ENCODE measurements around the gene PIGH.

The PIGH gene

DNA sequence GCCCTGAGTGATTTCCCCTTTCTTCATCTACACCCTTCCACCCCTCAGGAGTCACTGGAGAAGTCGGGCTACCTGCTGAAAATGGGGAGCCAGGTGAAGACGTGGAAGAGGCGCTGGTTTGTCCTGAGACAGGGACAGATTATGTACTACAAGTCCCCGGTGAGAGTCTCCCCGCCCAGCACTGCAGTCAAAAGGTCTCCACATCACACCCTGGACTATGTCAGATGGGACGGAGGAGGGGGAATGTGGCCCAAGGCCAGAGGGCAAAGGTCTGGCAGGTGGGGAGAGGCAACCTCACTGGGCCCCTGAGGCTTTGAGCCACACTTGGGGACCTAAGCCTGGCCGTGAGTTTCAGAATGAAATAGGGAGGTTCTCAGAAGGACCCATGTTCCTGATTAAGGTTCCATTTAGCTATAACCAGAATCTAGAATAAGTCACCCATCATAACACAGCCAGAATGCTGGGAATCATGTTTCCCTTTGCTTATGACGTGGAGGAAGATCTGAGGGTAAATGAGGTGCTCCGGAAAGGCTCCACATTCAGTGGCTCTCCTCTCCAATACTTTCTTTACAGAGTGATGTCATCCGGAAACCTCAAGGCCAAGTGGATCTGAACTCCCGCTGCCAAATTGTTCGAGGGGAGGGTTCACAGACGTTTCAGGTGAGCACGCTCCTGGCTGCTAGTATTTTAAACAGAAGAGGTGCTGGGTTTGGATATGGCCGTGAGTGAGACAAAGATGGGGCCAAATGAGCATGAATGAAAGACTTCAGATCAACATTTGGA, 26.6 kb downstream of the PIGH start:
- DNase-seq = no peak

DNA sequence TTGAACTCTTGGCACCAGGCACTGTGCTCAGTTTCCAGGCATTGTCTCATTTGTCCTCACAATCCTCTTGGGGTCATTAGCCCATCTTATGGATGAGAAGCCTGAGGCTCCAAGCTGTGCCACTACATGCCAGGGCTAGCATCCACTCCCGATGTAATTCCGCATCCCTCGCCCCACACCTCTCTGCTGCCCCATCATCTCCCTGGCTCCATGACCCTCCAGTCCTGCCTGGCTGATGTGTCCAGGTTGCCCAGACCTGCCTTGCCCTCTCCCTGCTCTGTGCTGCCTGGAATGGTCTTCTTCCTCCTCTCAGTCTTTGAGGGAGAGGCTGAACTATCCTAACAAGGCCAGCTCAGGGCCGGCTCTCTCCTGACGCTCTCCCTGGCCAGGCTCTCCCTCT, 27.5 kb downstream of the PIGH start:
- DNase-seq = no peak

DNA sequence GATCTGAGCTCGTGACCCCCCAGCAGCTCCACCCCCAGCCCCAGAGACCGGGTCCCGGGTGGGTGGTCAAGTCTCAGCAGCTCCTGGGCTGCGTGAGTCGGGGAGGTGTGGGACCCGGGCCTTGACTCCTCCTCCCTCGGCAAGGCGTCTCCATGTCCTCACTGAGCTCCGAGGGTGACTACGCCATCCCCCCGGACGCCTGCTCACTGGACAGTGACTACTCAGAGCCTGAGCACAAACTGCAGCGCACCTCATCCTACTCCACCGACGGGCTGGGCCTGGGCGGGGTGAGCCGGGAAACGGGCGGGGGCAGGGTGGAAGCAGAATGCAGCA, 28.1 kb downstream of the PIGH start:
- no peak for DNase-seq

DNA sequence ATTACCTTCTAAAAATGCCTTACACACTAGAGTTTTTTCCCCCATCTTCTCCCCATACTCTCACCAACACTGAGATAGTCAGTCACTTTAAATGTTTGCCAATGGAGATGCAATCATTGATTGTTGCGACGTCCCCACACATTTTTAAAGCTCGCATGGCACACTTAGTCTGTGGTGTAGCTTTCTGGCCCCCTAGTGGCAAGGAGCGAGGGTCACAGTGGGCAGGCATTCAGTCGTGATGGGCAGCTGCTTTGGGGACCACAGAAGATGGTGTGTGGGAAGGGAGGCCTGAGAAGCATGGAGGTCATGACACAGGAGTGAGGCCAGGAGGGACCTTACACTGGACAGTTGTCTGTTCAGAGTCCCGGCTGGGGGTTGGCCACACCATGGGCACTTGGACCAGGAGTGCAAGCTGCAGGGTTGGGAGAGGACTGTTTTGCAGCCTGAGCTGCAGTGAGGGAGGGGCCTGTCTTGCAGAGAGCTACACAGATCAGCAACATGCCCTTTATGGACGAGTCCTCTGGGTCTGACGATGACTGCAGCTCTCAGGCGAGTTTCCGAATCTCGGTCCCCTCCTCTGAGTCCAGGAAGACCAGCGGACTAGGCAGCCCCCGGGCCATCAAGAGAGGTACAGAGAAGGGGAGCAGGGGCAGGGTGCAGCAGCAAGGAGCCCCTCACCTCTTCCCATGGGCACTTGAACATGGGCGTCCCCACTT, 28.6 kb downstream of the PIGH start:
- DNase-seq = peak; percentile 67 to 77

DNA sequence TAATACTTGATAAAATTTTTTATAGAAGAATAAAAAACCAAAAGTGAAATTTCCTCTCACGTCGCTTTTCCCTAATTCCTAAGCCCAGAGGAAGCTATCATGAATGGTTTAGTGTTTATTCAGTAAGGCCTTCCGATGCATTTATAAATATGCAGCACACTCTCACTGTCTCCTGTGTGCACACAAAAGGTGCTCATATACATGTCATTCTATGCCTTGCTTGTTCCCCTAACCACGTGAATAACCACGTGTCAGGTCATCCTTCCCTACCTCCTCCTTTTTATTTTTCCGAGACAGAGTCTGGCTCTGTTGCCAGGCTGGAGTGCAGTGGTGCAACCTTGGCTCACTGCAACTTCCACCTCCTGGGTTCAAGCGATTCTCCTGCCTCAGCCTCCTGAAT, 29.6 kb downstream of the PIGH start:
- no peak for DNase-seq

DNA sequence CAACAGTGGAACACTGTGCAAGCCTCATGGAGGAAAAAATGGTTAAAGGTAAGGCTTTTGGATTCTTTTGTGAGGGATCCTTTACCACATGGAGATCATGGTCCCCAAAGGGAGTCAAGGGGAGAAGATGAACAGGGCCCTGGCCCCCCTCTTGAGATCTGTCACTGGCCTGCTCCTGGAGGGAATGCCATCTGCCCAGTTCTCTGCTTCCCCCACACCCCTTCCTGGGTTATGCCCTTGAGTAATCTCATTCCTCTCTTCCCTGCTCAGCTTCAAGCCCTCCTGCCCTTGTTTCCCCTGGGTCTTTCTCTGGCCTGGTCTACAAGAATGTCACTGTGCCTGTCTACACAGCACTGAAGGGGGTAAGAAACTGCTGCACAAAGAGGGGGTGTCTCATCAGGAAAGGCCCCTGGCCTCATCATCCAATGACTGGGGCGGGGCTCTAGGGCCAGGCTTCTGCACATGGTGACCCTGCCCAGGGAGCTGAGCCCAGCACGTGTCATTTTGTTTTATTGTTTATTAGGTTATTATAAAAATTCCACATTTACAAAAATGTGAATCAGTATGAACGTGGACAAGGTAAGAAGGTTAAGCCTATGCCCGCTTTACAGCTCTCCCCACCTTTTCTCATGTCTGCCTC, 30.3 kb downstream of the PIGH start:
- DNase-seq = no peak

DNA sequence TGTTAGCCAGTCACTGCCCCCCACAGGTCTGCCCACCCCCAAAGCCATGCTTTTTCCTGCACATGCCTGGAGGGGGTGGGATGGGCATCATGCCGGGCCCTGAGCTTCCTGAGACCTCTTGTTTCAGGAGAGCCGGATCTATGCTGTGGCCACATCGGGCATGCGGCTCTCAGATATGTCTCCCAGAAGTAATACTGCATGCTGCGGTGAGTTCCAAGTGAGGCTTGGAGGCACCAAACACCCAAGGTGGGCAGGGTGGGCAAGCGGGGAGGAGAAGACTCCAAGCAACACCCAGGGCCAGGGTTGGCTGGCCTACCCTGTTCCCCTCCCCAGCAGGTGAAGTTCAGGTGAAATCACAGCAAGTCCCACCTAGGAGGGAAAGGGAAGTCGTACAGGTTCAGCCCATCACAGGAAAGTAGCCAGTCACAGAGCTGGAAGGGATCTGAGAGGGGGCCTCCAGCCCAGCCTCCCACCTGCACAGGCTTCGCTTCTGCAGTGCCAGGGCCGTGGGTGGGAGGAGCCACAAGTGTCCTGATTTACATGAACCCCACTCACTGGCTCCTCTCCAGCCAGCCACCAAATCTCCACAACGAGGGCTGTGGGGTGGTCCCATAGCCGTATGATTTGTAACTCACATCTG, 30.9 kb downstream of the PIGH start:
- DNase-seq = no peak

DNA sequence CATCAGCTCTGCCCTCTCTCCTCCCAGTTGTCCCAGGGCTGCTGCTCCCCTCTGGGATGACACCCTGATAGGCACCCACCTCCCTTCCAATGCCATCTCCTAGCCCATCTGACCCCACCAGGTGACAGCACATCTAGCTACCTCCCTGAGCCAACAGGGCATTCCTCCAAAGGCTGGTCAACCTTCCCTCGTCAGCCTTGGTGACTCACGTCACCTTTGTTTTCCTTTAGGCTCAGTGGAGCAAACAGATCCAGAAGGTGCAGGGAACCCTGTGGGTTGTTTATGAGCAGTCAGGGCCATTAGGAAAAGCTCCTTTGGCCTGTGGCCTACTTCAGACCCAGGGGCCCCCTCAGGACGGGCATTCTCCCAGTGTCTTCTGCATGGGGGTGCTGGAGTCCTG, 32.4 kb downstream of the PIGH start:
- DNase-seq = no peak

DNA sequence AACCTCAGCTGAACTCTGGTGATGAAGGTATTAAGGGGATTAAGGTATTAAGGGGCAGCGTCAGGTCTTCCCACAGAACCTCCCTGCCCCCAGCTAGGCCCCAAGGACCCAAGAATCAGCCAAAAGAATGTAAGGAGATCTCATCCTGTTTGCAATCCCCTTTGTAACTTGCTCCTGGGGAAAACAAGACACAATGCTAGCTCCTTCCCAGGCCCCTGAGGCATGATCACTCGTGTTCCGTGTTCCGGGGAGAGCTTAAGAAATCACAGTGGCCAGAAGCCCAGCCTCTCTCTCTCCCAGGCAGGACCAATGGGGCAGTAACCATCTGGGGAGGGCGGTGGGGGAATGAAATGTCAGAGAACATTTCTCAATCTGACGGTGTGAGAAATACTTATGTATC, 33.2 kb downstream of the PIGH start:
- DNase-seq = no peak

DNA sequence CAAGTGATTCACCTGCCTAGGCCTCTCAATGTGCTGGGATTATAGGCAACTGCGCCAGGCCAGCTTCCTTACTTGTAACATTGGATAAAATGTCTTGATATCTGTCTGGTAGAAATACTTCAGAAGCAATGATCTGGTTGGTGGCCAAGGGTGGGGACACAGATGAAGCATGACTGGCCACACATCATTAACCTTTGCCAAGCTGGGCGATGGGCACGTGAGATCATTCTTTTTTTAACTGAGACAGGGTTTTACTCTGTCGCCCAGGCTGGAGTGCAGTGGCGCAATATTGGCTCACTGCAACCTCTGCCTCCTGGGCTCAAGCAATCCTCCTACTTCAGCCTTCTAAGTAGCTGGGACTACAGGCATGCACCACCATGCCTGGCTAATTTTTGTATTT, 35.8 kb downstream of the PIGH start:
- DNase-seq = no peak

DNA sequence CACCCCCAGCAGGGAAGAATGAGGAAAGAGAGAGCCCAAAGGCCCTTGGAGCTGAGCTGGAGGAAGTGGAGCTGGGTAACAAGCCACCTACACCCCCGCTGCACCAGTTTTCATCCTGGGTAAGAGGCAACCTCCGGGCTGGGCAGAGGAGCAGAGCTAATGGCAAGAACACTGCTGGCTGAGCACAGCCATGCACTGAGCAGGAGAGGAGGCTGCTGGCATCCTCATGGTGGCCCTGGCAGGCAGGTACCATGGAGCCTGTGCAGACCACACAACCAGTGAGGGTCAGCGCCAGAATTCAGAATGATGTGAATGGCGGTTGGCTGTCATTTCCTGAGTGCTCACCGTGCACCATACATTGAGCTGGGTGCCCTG, 37.3 kb downstream of the PIGH start:
- DNase-seq = no peak

DNA sequence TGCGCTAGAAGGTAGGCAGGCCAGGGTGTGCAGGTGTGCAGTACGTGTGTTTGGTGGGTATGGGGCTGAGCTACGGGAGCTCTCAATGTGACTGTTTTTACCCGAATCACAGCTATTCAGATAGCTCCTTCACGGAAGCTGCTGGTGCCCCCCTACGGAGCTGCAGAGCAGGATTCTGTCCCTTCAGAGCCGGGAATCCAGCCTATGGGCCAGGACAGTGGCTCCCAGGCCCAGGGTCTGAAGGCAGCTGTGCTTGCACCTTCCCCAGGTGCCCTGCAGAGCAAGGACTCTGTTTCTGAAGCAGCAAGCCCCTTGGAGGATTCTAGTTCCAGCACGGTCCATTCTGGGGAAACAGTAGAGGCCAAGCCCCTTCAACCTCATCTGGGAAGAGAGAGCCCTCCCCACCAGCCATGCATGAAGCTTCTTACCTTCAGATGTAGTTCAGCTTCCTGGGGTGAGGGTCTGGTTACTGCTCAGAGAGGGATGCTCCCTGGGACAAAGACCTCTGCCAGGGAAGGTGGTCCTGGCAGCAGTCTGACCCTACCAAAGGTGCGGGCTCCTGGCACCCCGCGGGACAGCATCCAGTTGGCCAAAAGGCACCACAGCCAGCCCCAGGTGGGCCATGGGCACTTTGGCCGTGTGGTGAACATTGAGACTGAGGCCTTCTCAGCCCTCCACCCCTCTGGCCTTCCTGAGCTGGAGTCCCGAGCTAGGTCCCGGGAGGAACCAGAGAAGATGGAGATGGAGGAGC, 37.9 kb downstream of the PIGH start:
- no peak for DNase-seq

DNA sequence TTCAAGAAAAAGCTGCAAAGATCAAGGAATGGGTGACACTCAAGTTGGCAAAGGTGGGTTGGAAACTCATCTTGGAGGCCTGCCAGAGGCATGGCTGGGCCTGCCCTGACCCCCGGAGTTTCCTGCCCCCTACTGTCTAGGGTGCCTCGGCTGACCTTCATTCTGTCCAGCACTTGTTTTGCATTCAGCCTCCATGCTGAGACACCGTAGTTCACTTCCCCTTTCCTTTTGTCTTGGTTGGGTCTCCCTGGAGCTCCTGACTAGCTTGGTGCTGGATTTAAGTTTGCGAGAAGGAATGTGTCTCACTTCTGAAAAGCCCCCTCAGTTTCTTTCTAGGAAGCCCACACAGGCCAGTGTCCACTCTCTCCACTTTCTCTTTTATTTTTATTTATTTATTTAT, 40.4 kb downstream of the PIGH start:
- no peak for DNase-seq

DNA sequence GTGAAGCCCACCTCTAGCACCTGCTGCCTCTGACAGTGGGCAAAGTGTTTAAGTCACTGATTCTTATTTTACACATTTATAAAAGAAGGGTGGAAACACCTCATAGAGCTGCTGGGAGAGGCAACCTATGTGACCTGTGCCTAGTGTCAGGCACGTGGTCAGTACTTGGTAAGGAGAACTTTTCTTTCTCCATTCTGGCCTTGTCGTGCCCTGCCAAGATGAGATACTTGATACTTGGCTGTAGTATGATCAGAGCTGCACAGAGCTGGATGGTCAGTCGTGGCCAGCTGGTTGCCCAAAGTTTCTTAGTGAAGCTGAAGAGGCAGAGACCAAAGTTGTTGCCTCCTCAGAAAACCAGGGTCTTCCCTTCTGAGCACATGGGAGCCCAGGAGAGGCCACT, 42.4 kb downstream of the PIGH start:
- DNase-seq = no peak

DNA sequence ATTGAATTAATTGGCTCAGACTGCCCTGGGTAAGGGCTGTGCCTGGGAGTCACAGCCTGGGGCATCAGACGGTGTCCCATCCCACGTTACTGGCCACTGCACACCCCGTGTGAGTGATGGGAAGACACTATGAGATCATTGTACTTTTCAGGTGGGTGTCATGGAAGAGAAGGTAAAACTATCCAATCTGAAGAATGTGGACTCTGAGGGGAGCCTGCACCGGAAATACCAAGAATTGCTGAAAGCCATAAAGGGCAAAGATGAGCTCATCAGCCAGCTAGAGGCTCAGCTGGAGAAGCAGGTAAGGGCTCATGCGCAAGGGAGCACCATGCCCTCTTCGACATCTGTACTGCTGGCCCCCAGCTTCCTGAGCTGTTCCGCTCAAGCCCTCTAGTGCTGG, 43.0 kb downstream of the PIGH start:
- no peak for DNase-seq

DNA sequence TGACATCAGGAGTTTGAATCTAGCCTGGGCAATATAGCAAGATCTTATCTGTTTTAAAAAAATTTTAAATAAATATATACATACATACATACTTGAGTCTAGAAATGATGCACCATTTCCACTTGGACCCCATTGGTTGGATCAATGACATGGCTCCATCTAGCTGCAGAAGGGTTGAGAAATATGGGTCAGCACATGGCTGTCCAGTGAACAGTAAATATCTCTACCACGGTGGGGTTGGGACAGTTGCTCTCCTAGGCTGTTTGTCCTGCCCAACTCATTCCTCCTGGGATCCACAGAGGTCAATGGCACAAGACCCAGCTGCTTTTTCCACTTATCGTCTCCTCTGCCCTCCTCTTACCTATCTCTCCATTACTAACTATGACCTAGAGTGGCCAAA, 43.4 kb downstream of the PIGH start:
- DNase-seq = no peak

DNA sequence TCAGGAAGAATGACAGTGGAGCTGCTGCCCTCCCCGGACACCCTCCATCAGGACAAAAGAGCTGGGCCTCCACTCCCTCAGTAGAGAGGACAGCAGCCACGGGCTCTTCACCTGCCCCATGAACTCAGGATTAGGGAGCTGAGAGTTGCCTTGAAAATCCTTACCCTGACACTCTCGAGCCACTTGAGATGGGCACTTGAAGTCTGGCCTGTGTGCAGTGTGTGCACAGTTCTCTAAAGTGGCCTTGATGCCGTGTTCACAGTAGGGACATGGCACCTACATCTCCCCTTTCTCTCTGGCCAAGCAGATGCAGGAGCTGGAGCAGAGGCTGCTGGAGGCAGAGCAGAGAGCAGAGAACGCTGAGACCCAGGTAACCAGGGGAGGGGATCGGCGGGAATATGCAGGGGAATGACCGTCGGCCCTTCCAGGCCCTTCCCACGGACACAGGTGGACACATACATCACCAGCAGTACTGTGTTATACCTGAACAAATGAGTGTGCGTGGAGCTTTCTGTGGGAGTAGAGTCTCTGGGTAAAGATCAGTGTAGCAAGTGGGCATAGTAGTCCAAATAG, 44.5 kb downstream of the PIGH start:
- no peak for DNase-seq

DNA sequence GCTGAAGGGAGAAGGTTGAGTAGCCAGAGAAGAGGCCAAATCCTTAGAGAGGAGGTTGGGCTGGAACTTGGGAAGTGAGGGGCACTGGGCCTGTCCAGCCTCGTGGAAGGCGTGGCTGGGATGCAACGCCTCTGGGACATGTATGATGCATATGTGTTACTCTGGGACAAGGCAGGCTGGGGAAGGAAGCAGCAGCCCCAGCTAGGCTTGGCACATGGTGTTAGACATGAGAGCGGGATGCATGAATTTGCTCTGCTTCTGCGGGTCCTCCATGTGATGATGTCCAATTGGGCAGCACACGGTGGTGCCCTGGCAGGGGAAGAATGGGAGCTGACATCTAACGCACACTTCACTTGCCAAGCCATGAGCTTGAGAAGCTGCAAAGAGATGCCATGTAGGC, 45.7 kb downstream of the PIGH start:
- no peak for DNase-seq

DNA sequence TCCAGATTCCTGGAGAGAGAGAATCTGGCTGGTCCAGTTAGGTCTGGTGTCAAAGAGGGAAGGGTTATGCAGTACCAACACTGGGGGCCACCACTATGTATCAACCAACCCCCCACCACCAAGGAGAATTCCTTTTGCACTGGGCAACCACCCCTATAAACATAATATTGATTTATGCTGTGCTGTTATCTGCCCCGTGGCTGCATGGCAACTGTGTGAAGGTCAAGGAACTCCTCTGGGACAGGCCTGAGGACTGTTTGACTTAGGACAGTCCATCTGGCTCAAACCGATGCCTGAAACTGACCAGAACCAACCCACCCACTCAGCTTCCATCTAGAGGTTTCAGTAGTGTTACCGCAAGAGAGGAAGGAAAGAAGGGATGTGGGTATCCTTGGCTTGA, 46.5 kb downstream of the PIGH start:
- no peak for DNase-seq

DNA sequence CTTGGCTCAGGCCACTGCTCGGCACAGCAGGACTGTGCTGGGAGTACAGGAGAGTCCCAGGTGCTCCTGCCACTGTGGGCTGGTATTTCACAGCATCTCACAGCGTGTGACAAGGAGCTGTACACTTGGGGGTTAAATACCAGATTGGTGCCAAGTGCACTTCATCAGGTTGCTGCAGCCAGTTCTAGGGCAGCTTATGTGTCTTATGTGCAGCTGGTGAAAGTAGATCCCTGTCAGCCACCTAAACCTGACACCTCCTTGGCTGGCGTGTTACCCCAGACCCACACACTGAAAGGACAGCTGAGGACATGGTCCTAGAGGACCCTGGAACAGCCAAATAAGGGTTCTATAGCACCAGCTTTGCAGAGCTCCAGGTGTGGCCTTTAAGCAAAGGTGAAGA, 48.1 kb downstream of the PIGH start:
- no peak for DNase-seq

DNA sequence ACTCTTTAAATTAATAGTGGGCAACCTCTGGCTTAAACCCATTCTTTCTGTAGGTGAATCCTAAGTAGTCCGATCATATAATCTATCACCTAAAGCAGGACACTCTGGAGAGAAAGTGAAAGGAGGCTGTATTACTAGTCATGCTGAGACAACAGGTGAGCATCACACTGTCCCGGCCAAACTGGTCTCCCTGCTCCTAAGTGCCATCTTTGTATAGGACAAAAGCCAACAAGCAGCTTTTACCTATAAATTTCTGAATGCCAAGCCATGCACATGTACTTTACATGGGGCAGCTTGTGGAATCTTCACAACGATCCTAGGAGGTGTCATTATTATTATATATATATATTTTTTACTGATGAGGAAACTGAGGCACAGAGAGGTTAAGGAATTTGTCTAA, 48.9 kb downstream of the PIGH start:
- DNase-seq = no peak

DNA sequence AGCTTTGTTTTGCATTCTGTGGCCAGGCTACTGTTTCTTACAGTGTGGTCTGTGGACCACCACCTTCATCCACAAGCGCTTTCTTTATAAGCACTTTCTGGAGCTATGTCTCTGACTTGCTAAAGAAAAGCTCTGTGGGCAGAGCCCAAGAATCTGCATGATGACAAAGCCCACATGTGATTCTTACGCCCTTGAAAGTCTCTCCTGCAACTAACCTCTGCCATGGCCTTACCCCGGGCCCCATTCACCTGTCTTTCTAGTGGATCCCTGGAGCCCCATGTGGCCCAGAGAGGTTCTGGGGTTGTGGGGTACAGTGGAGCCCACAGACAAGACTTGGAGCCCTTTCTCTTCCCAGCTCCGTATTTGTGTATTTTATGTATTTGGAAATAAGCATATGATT, 50.3 kb downstream of the PIGH start:
- DNase-seq = no peak

DNA sequence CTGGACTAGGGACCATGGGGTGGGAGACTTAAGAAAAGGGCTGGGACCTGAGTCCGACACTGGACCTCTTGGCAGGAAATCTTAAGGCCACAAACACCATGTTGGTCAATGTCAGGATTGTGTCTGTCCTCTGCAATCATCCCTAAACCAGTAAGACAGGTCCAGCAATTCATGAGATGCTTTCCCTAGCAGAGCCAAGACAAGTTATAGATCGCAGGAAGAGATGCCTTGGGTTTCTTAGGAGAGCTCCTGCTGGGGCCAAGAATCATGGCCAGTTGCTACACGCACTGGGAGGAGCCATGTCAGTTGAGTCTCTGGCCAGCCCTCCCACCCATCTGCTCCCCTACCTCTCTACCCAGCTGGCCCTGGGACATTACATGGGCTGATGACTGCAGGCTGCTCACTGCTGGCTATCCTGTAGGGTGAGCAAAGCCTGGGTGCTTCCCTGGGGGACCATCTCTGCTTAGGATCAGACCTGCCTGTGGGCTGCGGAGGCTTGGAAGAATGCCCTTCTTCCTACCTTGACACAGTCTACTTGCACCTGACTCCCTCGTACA, 52.8 kb downstream of the PIGH start:
- DNase-seq = no peak

Data from CD4-positive, alpha-beta T cell treated with Interferon alpha-2 for 1 hour (primary cell).